ENCODE data around the gene XRCC1. TPM values are rescaled to one million over a fixed set of nuclear protein-coding genes. Genes with fewer than 3 reads are reported as not detected.
"Not testable (repeated sequence)": the region's sequence is repeated elsewhere in the genome, so short reads cannot be mapped to it uniquely, and the experiment has no call there.

Gene XRCC1
- total and polyA plus RNA-seq, 9 of the 15 experiments (the other 6 are each of a cell fraction or from before 2014, with no cell fraction given), result 1.5 to 36.9 (median 24.9) TPM

GRCh38 chr19:43518051-43518450 is 57.3 kb downstream of the XRCC1 start:
- WGBS (ENCODE audit: insufficient coverage, low coverage, missing lambda C conversion rate), result 23% methylated on average over 4 of the region's 4 CpGs
- no peaks in the 10 kb centered on the region; a peak in 3 of 5 replicates for H3K4me1 ChIP-seq (replicated peaks in 1 of 2; ENCODE audit: control insufficient read depth in 2 of 2, insufficient read depth in 2 of 2, low read length in 2 of 2)
- H3K27ac ChIP-seq (ENCODE audit: extremely low read depth, low read depth, low read length), result no peak overlapping the region
- no peaks in the 10 kb centered on the region for H3K79me2 ChIP-seq (ENCODE audit: control insufficient read depth, insufficient read depth, low read length)
- BruUV-seq (replicated peaks), result no TSS peak
- H2AFZ ChIP-seq (ENCODE audit: low read depth, low read length), result no peak overlapping the region
- FAIRE-seq, result no peak
- CTCF ChIA-PET (ENCODE audit: low intra/inter-chr PET ratio), result interaction anchor here (0.6 to 3.0 kb wide), 4 partner anchors 15 to 85 kb away, joined by 5 to 50 read pairs (median 16); no protein-coding TSS in a partner anchor
- in situ Hi-C loops (cut with MboI) (loop anchor here (5.0 kb wide), 1 partner anchor 71 kb away; no protein-coding TSS in a partner anchor), intact Hi-C loops (cut with micrococcal nuclease) (no loop called here)
- no peaks in the 10 kb centered on the region for H4K20me1 ChIP-seq (replicated peaks; ENCODE audit: control insufficient read depth, insufficient read depth, low read length)
- no peaks in the 10 kb centered on the region for H3K9me1 ChIP-seq (ENCODE audit: control insufficient read depth, insufficient read depth, low read length)
- TF ChIP-seq HNRNPUL1 (IDR thresholded peaks at IDR 0.05; ENCODE audit: low read length), result no peak
- no peak for TF ChIP-seq ETS1 (conservative IDR thresholded peaks at IDR 0.05; ENCODE audit: control insufficient read depth, low read depth, low read length)
- no peak for TF ChIP-seq FOXK2 (conservative IDR thresholded peaks at IDR 0.05 in 1 of 2, IDR thresholded peaks at IDR 0.05 in 1 of 2; ENCODE audit: low read depth in 2 of 2)
- H3K4me2 ChIP-seq (ENCODE audit: insufficient read depth, low read length), result no peak overlapping the region
- POLR2A ChIA-PET, result no interaction called here
- no peak for ATAC-seq
- H3K27me3 ChIP-seq (ENCODE audit: control insufficient read depth in 2 of 2, insufficient read depth in 2 of 2, low read length in 2 of 2), result no peaks in the 10 kb centered on the region
- no peaks in the 10 kb centered on the region for H3K36me3 ChIP-seq (ENCODE audit: control insufficient read depth, insufficient read depth, low read length)
- H3K9ac ChIP-seq (ENCODE audit: insufficient read depth in 1 of 2, low read depth in 2 of 2, low read length in 2 of 2), result no peak overlapping the region
- no peak for DNase-seq (ENCODE audit: extremely low read depth in 1 of 4, low spot score in 3 of 4)
- no peak overlapping the region for H3K4me3 ChIP-seq
- no peaks in the 10 kb centered on the region for H3K9me3 ChIP-seq (replicated peaks; ENCODE audit: control insufficient read depth, insufficient read depth, low read depth, low read length)

- BruUV-seq (replicated peaks); H3K27ac ChIP-seq (ENCODE audit: extremely low read depth, low read depth, low read length); H3K9ac ChIP-seq (ENCODE audit: insufficient read depth in 1 of 2, low read depth in 2 of 2, low read length in 2 of 2); H3K9me3 ChIP-seq (replicated peaks; ENCODE audit: control insufficient read depth, insufficient read depth, low read depth, low read length); H3K9me1 ChIP-seq (ENCODE audit: control insufficient read depth, insufficient read depth, low read length); H4K20me1 ChIP-seq (replicated peaks; ENCODE audit: control insufficient read depth, insufficient read depth, low read length); H3K4me2 ChIP-seq (ENCODE audit: insufficient read depth, low read length); H3K4me1 ChIP-seq (replicated peaks in 1 of 2; ENCODE audit: control insufficient read depth in 2 of 2, insufficient read depth in 2 of 2, low read length in 2 of 2); H3K27me3 ChIP-seq (ENCODE audit: control insufficient read depth in 2 of 2, insufficient read depth in 2 of 2, low read length in 2 of 2); H3K79me2 ChIP-seq (ENCODE audit: control insufficient read depth, insufficient read depth, low read length); ATAC-seq; DNase-seq (ENCODE audit: extremely low read depth in 1 of 4, low spot score in 3 of 4); CTCF ChIA-PET (ENCODE audit: low intra/inter-chr PET ratio); H2AFZ ChIP-seq (ENCODE audit: low read depth, low read length); in situ Hi-C loops (cut with MboI); intact Hi-C loops (cut with micrococcal nuclease); H3K4me3 ChIP-seq; H3K36me3 ChIP-seq (ENCODE audit: control insufficient read depth, insufficient read depth, low read length); FAIRE-seq: not testable (repeated sequence)
- POLR2A ChIA-PET, result interaction anchor here (1.1 kb wide), 1 partner anchor 7 kb away, joined by 3 read pairs; the partner anchor contains the start of gene PHLDB3
These were observed 62.9 kb downstream of the XRCC1 start for GRCh38 chr19:43512399-43512798.
